ENCODE data around the gene WAS.

The WAS gene

GRCh38 chrX:48703228-48703627, 19.6 kb downstream of the WAS start:
- Mint-ChIP-seq H3K9me3 (no peaks in the 10 kb centered on the region), H3K4me3 (no peak overlapping the region), H3K36me3 (ENCODE audit: insufficient read depth) (peaks cover 21% of the 10 kb centered on the region), H3K27ac (ENCODE audit: low read depth) (peak overlapping the region; percentile 56), H3K27me3 (no peaks in the 10 kb centered on the region), H3K4me1 (peaks cover 19% of the 10 kb centered on the region)
- no peak for ATAC-seq (replicated peaks; ENCODE audit: extremely low read depth, poor library complexity, severe bottlenecking)
- no peak for DNase-seq (ENCODE audit: low spot score in 2 of 2)

GRCh38 chrX:48703642-48704481, 20.3 kb downstream of the WAS start:
- Mint-ChIP-seq H3K4me3 (no peak overlapping the region), H3K9me3 (no peaks in the 10 kb centered on the region), H3K36me3 (ENCODE audit: insufficient read depth) (peaks cover 22% of the 10 kb centered on the region), H3K27me3 (no peaks in the 10 kb centered on the region), H3K4me1 (peaks cover 19% of the 10 kb centered on the region), H3K27ac (ENCODE audit: low read depth) (no peak overlapping the region)
- ATAC-seq (replicated peaks; ENCODE audit: extremely low read depth, poor library complexity, severe bottlenecking) (no peak), DNase-seq (ENCODE audit: low spot score in 2 of 2) (no peak)

- ATAC-seq (replicated peaks; ENCODE audit: extremely low read depth, poor library complexity, severe bottlenecking) = no peak
Measured at GRCh38 chrX:48705871-48706270, 22.3 kb downstream of the WAS start.

GRCh38 chrX:48709522-48710112, 26.0 kb downstream of the WAS start:
- H3K27ac Mint-ChIP-seq (ENCODE audit: low read depth) = no peak overlapping the region
- no peak overlapping the region for H3K4me3 Mint-ChIP-seq
- DNase-seq (ENCODE audit: low spot score in 2 of 2) (no peak), ATAC-seq (replicated peaks; ENCODE audit: extremely low read depth, poor library complexity, severe bottlenecking) (no peak)
- H3K27me3 Mint-ChIP-seq = no peaks in the 10 kb centered on the region
- H3K36me3 Mint-ChIP-seq (ENCODE audit: insufficient read depth) = peaks cover 28% of the 10 kb centered on the region
- peaks cover 47% of the 10 kb centered on the region for H3K4me1 Mint-ChIP-seq
- no peaks in the 10 kb centered on the region for H3K9me3 Mint-ChIP-seq

More at GRCh38 chrX:48705871-48706270, 22.3 kb downstream of the WAS start:
- Mint-ChIP-seq H3K36me3 (ENCODE audit: insufficient read depth) (peaks cover 17% of the 10 kb centered on the region), H3K27ac (ENCODE audit: low read depth) (peak overlapping the region; percentile 69), H3K4me3 (no peak overlapping the region), H3K27me3 (no peaks in the 10 kb centered on the region), H3K4me1 (peaks cover 23% of the 10 kb centered on the region), H3K9me3 (no peaks in the 10 kb centered on the region)
- DNase-seq (ENCODE audit: low spot score in 2 of 2) = no peak

- Mint-ChIP-seq H3K36me3 (ENCODE audit: insufficient read depth) (peaks cover 26% of the 10 kb centered on the region), H3K4me3 (peak overlapping the region; percentile 61), H3K27ac (ENCODE audit: low read depth) (peak overlapping the region; percentile 90), H3K27me3 (no peaks in the 10 kb centered on the region), H3K4me1 (peaks cover 59% of the 10 kb centered on the region), H3K9me3 (no peaks in the 10 kb centered on the region)
- DNase-seq (ENCODE audit: low spot score in 2 of 2) = no peak
- ATAC-seq (replicated peaks; ENCODE audit: extremely low read depth, poor library complexity, severe bottlenecking) = no peak
Measured at GRCh38 chrX:48711162-48711928, 27.7 kb downstream of the WAS start.

- Mint-ChIP-seq H3K4me3 (peak overlapping the region; percentile 61), H3K36me3 (ENCODE audit: insufficient read depth) (peaks cover 27% of the 10 kb centered on the region), H3K27me3 (no peaks in the 10 kb centered on the region), H3K4me1 (peaks cover 66% of the 10 kb centered on the region), H3K27ac (ENCODE audit: low read depth) (peak overlapping the region; percentile 90), H3K9me3 (no peaks in the 10 kb centered on the region)
- ATAC-seq (replicated peaks; ENCODE audit: extremely low read depth, poor library complexity, severe bottlenecking) (no peak), DNase-seq (ENCODE audit: low spot score in 2 of 2) (no peak)
Measured at GRCh38 chrX:48711929-48712505, 28.4 kb downstream of the WAS start.

GRCh38 chrX:48713847-48714246, 30.2 kb downstream of the WAS start:
- H3K27me3 Mint-ChIP-seq = no peaks in the 10 kb centered on the region
- peak overlapping the region; percentile 61 for H3K4me3 Mint-ChIP-seq
- H3K4me1 Mint-ChIP-seq = peaks cover 79% of the 10 kb centered on the region
- peak overlapping the region; percentile 90 for H3K27ac Mint-ChIP-seq (ENCODE audit: low read depth)
- DNase-seq (ENCODE audit: low spot score in 2 of 2) (peak in 1 of 2 donors; percentile 22), ATAC-seq (replicated peaks; ENCODE audit: extremely low read depth, poor library complexity, severe bottlenecking) (peak; percentile 41)
- peaks cover 25% of the 10 kb centered on the region for H3K36me3 Mint-ChIP-seq (ENCODE audit: insufficient read depth)
- peaks cover 5% of the 10 kb centered on the region for H3K9me3 Mint-ChIP-seq

- DNase-seq (ENCODE audit: low spot score in 2 of 2) = no peak
- H3K27me3 Mint-ChIP-seq = no peaks in the 10 kb centered on the region
- H3K4me1 Mint-ChIP-seq = peaks cover 84% of the 10 kb centered on the region
- peaks cover 24% of the 10 kb centered on the region for H3K36me3 Mint-ChIP-seq (ENCODE audit: insufficient read depth)
- H3K9me3 Mint-ChIP-seq = peaks cover 5% of the 10 kb centered on the region
- H3K4me3 Mint-ChIP-seq = peak overlapping the region; percentile 61
- peak; percentile 5 for ATAC-seq (replicated peaks; ENCODE audit: extremely low read depth, poor library complexity, severe bottlenecking)
- H3K27ac Mint-ChIP-seq (ENCODE audit: low read depth) = peak overlapping the region; percentile 90
Measured at GRCh38 chrX:48714573-48714972, 31.0 kb downstream of the WAS start.

GRCh38 chrX:48715072-48715471, 31.5 kb downstream of the WAS start:
- H3K36me3 Mint-ChIP-seq (ENCODE audit: insufficient read depth) = peaks cover 24% of the 10 kb centered on the region
- peak overlapping the region; percentile 90 for H3K27ac Mint-ChIP-seq (ENCODE audit: low read depth)
- ATAC-seq (replicated peaks; ENCODE audit: extremely low read depth, poor library complexity, severe bottlenecking) (no peak), DNase-seq (ENCODE audit: low spot score in 2 of 2) (no peak)
- H3K4me1 Mint-ChIP-seq = peaks cover 84% of the 10 kb centered on the region
- peak overlapping the region; percentile 61 for H3K4me3 Mint-ChIP-seq
- H3K9me3 Mint-ChIP-seq = peaks cover 5% of the 10 kb centered on the region
- no peaks in the 10 kb centered on the region for H3K27me3 Mint-ChIP-seq

- Mint-ChIP-seq H3K4me3 (peak overlapping the region; percentile 58), H3K4me1 (peaks cover 79% of the 10 kb centered on the region), H3K27me3 (no peaks in the 10 kb centered on the region), H3K36me3 (ENCODE audit: insufficient read depth) (peaks cover 23% of the 10 kb centered on the region), H3K9me3 (peaks cover 5% of the 10 kb centered on the region), H3K27ac (ENCODE audit: low read depth) (peak overlapping the region; percentile 90)
- no peak for DNase-seq (ENCODE audit: low spot score in 2 of 2)
- ATAC-seq (replicated peaks; ENCODE audit: extremely low read depth, poor library complexity, severe bottlenecking) = no peak
Measured at GRCh38 chrX:48715876-48716502, 32.4 kb downstream of the WAS start.

- Mint-ChIP-seq H3K4me3 (no peak overlapping the region), H3K9me3 (peaks cover 5% of the 10 kb centered on the region), H3K4me1 (peaks cover 39% of the 10 kb centered on the region), H3K27ac (ENCODE audit: low read depth) (no peak overlapping the region), H3K27me3 (no peaks in the 10 kb centered on the region), H3K36me3 (ENCODE audit: insufficient read depth) (peaks cover 5% of the 10 kb centered on the region)
- DNase-seq (ENCODE audit: low spot score in 2 of 2) (no peak), ATAC-seq (replicated peaks; ENCODE audit: extremely low read depth, poor library complexity, severe bottlenecking) (peak; percentile 61)
Measured at GRCh38 chrX:48719958-48720357, 36.4 kb downstream of the WAS start.

Measured in central memory CD8-positive, alpha-beta T cell (primary cell).